PFSK-1 (cell line): Measurements from ENCODE around the gene SFT2D3.

Experiments used
- FOXP2 ChIP-seq: optimal IDR thresholded peaks from 2 replicates; pipeline ENCODE3; 2011; ENCODE audit warnings: borderline replicate concordance, control low read depth, inconsistent platforms; ENCODE audit not compliant: insufficient read depth; ENCODE audit errors: extremely low read length, extremely low read depth
- POLR2AphosphoS5 ChIP-seq: IDR thresholded peaks from 2 replicates; pipeline ENCODE4 v1.6.1; 2012; ENCODE audit warnings: low read depth, mild to moderate bottlenecking, control low read depth, low read length, moderate library complexity
- SIN3A ChIP-seq: IDR thresholded peaks from 2 replicates; pipeline ENCODE4 v1.6.1; 2012; ENCODE audit warnings: mild to moderate bottlenecking, low read length, moderate library complexity, borderline replicate concordance; ENCODE audit not compliant: insufficient read depth
- TAF1 ChIP-seq: IDR thresholded peaks from 2 replicates; pipeline ENCODE4 v1.6.1; 2012; ENCODE audit warnings: low read length, control low read depth, borderline replicate concordance; ENCODE audit not compliant: insufficient read depth
- TF ChIP-seq, protein P1 (sequence below), 2 experiments: IDR thresholded peaks; 2 replicates each; pipeline versions ENCODE4 v1.6.1 to v1.8.0; 2011 to 2012; ENCODE audit warnings: low read depth in 2 of 2, low read length in 2 of 2, control low read depth in 1 of 2, inconsistent platforms in 1 of 2, mild to moderate bottlenecking in 1 of 2, moderate library complexity in 1 of 2; ENCODE audit not compliant: insufficient read depth in 1 of 2

The SFT2D3 gene

DNA sequence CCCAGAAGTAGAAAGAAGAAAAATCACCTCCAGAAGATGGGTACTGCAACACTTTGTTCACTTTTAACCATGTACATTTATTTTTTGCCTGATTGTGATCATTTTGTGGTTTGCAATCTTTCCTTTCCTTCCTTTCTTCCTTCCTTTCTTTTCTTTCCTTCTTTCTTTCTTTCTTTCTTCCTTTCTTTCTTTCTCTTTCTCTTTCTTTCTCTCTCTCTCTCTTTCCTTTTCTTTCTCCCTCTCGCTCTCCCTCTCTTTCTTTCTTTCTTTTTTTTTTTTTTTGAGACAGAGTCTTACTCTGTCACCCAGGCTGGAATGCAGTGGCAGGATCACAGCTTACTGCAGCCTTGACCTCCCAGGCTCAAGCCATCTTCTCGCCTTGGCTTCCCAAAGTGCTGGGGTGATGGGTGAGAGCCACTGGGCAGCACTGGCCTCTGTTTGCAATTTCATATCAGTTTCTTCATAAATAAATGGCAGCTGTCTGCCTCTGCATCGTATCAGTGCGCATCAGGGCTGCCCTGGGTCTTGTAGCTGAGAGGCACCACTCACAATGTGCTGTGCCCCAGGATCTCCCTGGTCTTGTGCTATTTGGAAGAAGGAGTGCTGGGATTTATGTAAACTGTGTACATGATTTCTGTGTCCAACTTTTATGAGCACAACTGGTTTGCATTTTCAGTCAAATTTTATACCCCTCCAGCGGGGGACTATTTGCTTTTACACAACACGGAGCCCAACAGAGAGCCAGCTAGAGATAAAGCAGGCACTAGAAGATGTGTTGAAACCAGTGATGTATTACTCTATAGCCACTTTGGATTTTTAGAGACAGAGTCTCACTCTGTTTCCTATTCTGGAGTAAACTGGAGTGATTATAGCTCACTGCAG, 19.1 kb upstream of the SFT2D3 start:
- TF ChIP-seq TAF1 (no peak), SIN3A (no peak), POLR2AphosphoS5 (no peak)

DNA sequence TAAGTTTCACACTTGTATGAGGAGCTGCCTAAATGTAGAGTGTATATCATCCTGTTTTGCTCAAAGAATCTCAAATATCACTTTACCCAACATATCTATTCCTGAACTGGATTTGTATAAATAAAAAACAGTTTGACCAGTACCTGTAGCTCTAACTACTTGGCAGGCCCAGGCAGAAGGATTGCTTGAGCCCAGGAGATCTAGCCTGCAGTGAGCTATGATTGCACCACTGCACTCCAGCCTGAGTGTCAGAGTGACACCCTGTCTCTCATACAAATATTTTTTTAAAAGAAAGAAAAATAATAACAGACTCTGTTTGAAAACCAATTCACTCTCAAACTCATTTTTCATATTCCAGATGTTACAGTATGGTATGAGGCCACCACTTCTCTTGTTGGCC, 18.2 kb upstream of the SFT2D3 start:
- TF ChIP-seq POLR2AphosphoS5 (no peak), SIN3A (no peak), FOXP2 (no peak), TAF1 (no peak)
- TF ChIP-seq, protein P1, sequence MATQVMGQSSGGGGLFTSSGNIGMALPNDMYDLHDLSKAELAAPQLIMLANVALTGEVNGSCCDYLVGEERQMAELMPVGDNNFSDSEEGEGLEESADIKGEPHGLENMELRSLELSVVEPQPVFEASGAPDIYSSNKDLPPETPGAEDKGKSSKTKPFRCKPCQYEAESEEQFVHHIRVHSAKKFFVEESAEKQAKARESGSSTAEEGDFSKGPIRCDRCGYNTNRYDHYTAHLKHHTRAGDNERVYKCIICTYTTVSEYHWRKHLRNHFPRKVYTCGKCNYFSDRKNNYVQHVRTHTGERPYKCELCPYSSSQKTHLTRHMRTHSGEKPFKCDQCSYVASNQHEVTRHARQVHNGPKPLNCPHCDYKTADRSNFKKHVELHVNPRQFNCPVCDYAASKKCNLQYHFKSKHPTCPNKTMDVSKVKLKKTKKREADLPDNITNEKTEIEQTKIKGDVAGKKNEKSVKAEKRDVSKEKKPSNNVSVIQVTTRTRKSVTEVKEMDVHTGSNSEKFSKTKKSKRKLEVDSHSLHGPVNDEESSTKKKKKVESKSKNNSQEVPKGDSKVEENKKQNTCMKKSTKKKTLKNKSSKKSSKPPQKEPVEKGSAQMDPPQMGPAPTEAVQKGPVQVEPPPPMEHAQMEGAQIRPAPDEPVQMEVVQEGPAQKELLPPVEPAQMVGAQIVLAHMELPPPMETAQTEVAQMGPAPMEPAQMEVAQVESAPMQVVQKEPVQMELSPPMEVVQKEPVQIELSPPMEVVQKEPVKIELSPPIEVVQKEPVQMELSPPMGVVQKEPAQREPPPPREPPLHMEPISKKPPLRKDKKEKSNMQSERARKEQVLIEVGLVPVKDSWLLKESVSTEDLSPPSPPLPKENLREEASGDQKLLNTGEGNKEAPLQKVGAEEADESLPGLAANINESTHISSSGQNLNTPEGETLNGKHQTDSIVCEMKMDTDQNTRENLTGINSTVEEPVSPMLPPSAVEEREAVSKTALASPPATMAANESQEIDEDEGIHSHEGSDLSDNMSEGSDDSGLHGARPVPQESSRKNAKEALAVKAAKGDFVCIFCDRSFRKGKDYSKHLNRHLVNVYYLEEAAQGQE (IDR thresholded peaks at IDR 0.05; ENCODE audit: insufficient read depth in 1 of 2, low read depth in 2 of 2, low read length in 2 of 2), result no peak

DNA sequence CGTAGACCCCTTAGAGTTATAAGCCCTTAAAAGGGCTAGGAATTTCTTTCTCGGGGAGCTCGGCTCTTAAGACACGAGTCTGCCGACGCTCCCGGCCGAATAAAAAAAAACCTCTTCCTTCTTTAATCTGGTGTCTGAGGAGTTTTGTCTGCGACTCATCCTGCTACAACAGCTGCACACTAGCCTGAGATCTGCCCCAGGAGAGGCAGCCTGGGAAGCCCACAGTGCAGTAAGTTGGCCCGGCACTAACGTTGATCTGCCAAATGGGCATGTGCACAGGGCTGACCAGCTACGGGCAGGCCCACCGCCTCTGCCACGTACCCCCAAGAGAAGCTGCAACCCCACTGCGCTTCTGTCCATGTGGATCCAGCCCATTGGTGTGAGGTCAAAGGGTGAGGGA, 17.5 kb upstream of the SFT2D3 start:
- TF ChIP-seq, protein P1 (IDR thresholded peaks at IDR 0.05; ENCODE audit: insufficient read depth in 1 of 2, low read depth in 2 of 2, low read length in 2 of 2), result no peak
- TF ChIP-seq FOXP2 (no peak), TAF1 (no peak), POLR2AphosphoS5 (no peak), SIN3A (no peak)

DNA sequence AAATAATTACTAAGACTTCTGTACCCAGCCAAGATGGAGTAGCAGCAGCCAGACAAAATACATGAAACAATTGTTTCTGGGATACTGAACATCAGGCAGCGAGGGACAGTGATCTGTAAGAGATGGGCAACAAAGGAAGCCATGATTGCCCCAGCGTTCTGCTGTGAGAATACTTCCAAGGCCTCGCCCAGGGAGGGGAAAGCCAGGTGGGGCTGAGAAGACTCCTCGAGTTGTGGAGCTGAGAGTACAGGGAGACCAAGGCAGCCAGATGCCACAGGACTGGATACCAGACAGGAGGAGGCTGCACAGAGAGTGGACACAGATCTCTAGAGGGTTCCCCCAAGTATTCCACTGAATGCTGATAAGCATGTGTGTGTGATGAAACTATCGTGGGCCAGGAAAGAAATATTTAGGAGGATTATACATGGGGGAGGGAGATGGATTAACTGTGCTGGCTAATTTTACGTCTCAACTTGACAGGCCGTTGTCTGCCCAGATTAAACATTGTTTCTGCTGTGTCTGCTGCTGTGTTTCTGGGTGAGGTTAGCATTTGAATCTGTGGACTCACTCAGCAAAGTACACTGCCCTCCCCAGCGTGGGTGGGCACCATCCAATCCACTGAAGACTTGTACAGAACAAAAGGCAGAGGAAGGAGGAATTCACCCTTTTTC, 15.8 kb upstream of the SFT2D3 start:
- TF ChIP-seq, protein P1 (IDR thresholded peaks at IDR 0.05; ENCODE audit: insufficient read depth in 1 of 2, low read depth in 2 of 2, low read length in 2 of 2), result no peak
- TF ChIP-seq FOXP2 (no peak), TAF1 (no peak), POLR2AphosphoS5 (no peak), SIN3A (no peak)

DNA sequence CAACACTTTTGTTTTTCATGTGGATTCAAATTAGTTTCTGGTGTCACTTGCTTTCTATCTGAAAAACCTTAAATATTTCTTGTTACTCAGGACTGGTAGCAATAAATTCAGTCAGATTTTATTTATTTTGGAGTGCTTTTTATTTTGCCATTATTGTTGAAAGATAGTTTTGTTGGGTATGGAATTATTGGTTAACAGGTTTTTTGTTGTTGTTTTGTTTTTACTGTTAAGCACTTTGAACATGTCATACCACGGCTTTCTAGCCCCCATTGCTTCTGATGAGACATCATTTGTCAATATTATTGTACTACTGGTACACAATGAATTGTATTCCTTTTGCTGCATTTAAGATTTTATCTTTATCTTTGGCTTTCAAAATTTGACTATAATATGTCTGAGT, 12.9 kb upstream of the SFT2D3 start:
- TF ChIP-seq SIN3A, result no peak
- no peak for TF ChIP-seq FOXP2
- TF ChIP-seq TAF1, result no peak
- TF ChIP-seq POLR2AphosphoS5, result no peak
- TF ChIP-seq, protein P1 (IDR thresholded peaks at IDR 0.05; ENCODE audit: insufficient read depth in 1 of 2, low read depth in 2 of 2, low read length in 2 of 2), result no peak
